Muscle of arm (tissue), 12 donors: ENCODE measurements around the gene LTB4R. TPM values are rescaled to one million over a fixed set of nuclear protein-coding genes. Genes with fewer than 3 reads are reported as not detected.
A peak's percentile ranks its signal among the peaks of the same experiment; 100 is the strongest.

ENCODE experiments used
- DNase-seq: peaks from one replicate; pipeline ENCODE4 v3.0.0-alpha.2; 2013
- polyA plus RNA-seq, 12 donors: library from polyadenylated mRNA; unstranded; fragments of 120-200 nt; gene quantifications; one replicate each; pipeline ENCODE4 v1.2.1, GENCODE V29; 2013; ENCODE audit not compliant: insufficient read length in 12 of 12

LTB4R gene
- polyA plus RNA-seq, 12 donors = 2.2 to 15.8 (median 3.2) TPM; not detected in 2

DNA sequence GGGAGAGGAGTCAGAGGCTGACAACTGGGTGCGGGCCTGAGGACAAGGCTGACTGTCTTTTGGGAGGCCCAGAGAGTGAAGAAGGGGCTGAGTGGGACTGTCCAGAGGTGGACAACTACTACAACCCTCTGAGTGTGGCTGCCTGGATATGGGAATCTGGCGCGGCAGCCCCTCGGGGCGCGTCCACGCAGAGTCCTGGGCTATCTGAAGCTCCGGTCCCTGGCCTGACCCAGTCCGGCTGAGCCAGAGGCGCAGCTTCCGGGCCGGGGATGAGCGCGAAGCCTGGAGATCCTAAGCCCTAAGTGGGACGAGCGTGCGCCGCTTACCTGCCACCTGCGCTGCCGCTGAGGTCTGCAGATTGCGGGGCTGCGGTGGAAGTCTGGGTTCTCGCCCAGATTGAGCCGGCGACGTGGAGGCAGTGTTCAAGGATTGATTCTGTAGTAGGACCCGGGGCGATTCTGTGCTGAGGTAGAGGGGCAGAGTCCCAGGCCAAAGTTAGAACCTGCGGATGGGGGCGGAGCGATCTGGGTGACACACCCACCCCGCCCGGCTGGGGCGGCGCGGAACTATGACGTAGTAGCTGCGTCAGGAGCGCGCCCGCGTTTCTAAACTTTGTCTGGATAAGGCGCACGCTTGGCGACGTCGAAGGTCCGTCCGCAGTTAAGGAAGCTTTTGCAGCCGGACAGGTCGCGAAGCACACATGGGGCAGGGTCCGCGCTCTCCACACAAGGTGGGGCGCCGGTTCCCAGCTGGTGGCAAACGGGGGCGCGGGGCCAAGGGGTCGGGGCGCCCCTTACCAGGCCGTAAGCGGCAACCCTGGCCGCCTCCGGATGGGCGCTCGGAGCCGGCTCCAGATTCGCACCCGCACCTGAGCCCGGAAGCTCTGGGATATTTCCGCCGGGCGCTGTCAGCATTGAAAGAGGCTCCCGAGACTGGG is 11.8 kb upstream of the LTB4R start, which contains the start of the genes DHRS1 and NOP9:
TSS of gene DHRS1 (minus strand) at position 526 of the 937 bp plus-strand sequence. CDS start 674 bp downstream, outside the sequence.
TSS of gene NOP9 (plus strand) at position 596 of the 937 bp plus-strand sequence. CDS start at position 701, 105 bp downstream.
- peak; percentile 93 for DNase-seq

DNA sequence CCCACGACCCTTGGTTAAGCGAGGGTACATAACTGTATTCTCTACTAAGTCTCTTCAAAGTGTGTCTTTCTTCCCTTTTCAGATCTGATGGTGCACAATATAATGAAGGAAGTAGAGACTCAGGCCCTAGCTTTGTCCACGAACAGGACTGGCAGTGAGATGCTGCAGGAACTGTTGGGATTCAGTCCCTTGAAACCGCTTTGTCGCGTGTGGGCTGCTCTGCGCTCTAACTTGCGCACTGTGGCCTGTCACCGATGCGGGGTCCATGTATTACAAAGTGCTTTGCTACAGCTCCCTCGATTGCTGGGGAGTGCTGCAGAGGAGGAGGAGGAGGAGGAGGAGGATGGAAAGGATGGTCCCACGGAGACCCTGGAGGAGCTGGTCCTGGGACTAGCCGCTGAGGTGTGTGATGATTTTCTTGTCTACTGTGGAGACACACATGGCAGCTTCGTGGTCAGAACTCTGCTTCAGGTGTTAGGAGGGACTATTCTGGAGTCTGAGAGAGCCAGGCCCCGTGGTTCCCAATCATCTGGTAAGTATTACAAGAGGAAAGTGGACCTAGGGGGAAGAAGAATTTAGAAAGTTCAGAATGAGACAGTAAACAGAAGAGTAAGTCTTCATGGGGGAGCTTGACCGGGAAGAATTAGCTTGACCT is 10.8 kb upstream of the LTB4R start:
- DNase-seq = no peak

DNA sequence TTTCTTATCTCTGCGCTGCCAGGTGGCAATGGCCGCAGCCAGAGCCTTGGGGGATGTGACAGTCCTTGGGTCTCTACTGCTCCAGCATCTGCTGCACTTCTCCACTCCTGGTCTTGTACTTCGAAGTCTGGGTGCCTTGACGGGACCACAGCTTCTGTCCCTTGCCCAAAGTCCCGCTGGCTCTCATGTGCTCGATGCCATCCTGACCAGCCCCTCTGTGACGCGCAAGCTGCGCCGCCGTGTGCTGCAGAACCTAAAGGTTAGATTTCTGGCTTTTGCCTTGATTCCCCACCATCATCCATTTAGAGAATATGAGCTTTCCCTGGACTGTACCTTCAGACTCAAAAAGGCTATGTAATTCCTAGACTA is 7.3 kb upstream of the LTB4R start:
- no peak for DNase-seq

DNA sequence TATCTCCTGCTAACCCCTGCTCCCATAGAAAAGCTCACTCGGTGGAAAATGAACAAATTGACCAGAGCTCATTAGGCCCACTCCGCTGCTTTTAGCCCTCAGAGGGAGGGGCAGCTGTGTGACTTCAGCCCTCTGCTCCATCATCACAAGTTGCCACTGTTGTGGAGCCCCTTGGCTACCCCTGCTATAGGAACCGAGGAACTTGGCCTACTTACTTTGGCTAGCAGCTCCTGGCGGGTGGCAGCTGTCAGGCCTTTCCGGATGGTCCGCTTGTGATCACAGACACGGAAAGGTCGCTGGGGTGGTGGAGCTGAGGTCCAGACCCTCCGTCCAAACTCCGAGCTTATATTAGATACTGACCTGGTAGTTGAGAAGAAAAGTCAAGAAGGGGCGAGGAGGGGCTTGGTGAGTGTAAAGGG is 4.1 kb upstream of the LTB4R start:
- no peak for DNase-seq

DNA sequence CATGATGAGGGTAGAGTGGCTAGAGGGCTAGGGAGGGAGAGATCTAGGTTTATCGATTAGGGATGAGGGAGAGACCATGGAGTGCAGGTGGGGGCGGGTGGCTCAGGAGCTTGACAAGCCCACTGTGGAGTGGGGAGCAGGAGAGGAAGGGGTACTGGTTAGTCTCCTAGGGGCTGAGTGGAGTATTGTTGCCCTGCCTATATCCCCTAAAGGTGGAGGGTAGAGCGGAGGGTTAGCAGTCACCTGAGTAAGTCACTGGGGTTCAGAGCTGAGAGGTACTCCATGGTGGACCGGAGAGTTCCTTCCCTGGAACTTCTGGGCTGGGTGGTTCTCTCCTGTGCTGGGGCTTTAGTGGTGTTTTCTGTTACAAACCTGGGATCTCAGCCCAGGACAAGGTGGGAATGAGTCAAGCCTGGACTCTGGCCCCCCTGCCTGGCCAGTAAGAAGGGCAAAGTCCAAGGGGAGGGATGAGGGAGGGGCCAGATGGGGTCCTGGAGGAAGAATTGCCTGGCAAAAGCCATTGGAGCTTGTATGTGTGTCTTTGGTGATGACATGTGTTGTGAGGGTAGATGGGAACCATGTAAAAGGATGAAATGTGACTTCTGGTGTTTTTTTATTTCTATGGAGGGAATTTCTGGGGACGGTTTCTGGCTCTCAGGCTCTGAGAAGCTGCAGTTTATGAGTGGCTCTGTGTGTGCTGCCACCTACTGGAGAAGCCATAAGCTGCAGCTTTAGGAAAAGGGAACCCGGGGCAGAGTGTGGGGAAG is 3.5 kb upstream of the LTB4R start, which contains the start of gene CIDEB:
TSS of gene CIDEB (minus strand) at position 403 of the 767 bp plus-strand sequence. CDS start at position 284, 119 bp downstream.
- no peak for DNase-seq

DNA sequence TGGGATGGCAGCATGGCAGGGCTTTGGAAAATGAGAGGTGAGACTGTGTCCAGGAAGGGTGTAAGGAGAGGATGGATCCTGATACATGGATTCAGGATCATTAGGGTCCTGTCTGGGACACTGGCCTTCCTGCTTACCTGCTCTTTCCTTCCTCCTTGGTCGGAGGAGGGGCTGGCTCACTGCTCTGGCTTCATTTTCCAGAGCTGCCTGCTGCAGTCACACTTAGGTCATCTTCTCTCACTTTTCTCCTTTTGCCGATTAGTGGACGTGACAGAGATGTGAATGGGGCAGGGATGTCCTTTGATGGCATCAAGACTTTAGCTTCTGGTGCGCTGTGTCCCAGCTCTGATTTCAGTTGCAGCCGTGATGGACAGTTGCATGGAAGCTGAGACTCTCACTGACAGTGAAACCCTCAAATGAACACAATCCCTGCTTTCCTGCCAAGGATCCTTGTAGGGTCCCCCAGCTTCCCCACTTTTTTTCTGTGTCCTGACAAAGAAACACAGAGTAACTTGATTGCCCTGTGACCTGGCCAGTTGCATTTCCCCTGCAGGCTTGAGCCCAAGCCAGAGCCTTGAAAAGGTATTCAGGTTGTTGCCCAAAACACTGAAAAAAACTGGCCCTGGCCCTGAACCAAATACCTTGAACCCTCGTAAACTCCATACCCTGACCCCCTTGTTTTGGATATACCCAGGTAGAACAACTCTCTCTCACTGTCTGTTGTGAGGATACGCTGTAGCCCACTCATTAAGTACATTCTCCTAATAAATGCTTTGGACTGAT is 2.8 kb upstream of the LTB4R start:
- no peak for DNase-seq

DNA sequence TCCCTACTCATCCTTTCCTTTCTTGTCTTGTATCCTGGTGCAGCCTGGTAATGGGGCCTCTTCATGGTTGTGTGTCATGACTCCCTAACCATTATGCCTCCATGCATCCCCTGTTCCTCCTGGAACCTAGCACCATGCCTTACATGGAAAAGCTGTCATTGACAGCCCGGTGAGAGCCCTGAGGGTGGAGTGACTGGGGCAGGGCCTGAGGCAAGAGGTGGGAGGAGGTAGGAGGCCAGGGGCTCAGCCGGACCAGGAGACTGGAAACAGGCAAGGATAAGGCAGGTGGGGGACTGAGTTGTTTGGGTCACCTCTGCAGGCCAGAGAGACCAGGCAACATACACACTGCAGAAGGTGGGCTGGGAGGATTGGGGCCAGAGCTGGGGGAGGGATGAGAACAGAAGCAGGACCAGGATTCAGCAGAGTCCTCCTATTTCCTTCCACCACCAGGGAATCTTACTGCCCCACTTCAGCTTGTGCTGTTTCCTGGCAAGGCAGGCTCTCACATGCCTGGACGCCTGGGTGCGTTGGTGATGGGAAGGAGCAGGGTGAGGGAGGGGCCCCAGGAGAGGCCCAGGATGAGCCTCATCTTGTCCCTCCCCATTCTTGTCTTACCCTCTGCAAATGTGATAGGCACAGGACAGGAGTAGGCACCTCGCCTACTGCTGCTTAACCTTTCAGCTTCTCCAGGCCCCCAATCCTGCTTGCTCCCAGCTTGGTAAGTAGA is 1.6 kb upstream of the LTB4R start, which contains the start of gene LTB4R2:
TSS of gene LTB4R2 (plus strand) at position 603 of the 727 bp plus-strand sequence. CDS start 525 bp downstream, outside the sequence.
- DNase-seq = no peak

DNA sequence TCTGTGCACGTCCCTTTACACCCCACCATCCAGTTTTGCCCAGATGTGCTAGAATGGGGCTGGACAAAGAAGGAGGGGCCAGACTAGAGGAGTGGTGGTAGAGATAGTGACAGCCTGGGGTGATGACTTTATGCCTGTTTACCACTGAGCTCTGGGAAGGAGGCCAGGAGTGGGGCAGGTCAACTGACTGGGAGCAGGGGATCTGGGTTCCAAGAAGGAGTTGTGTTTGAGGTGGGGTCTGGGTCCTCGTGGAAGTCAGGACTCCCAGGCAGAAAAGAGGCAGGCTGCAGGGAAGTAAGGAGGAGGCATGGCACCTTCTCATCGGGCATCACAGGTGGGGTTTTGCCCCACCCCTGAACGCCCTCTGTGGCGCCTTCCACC is 1.0 kb upstream of the LTB4R start:
- DNase-seq = no peak

DNA sequence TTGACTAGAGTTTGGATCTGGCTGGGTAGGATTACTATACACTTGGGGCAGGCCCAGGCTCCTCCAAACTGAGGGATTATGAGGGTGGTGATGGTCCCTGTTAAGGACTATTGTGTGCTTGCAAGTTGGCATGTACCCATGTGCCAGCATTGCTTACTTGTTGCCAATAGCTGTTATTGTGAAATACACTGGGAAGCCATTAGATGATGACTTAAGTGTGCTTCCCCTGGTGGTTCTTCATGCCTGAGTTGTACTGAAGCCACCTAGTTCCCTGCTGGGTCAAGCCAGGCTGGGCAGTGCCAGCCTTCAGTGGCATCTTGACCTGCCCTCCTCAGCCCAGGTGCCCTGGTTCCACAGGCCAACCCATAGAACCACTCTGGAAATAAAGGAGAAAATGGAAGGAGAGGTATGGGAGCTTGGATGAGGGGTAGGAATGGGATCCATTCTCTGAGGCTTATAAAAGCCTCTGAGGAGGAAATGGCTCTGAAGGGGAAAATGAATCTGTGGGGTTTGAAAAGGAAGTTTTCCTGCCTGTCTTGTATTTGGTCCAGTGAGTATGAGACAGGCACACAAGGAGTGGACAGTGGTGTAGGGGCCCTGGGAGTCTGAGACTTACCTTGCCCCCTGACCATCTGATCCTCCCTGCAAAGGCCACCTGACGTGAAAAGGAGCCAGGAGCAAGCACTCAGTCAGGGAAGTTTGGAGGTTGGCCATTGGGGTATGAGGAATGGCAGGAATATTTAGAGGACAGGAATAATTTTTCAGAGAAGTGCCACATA is 724 bp downstream of the LTB4R start:
- DNase-seq = no peak

DNA sequence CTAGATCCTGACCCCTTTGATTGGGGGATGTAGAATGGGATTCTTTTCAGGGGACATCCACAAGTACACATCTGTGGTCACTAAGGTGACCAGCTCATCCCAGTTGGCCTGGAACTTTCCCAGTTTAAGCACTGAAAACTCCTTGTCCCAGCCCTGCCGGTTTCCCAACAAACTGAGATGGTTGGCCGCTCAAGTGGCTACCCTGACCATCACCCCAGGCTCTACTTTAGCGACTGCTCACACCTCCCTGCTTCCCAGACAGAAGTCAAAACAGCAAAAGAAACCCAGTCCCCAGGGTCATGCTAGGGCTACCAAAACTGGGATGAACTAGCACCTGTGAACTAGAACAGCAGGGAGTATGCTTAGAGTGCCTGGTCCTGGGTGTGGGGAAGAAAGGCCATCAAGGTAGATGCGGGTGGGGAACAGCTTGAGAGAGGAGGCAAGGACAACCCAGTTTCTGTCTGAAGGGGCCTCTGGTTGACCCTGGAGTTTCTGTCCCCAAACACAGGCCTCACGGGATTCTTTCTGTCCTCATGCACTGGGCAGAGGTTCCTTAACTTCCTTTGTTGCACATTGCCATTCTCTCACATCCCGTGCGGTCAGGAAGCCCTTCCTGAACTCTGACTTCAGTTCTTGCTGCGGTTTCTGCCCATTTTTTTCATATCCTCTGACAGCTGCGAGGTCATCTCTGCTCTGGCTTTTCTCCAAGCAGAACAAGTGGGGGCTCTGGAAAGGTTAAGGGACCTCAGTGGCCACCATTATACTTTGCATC is 1.6 kb downstream of the LTB4R start:
- no peak for DNase-seq

DNA sequence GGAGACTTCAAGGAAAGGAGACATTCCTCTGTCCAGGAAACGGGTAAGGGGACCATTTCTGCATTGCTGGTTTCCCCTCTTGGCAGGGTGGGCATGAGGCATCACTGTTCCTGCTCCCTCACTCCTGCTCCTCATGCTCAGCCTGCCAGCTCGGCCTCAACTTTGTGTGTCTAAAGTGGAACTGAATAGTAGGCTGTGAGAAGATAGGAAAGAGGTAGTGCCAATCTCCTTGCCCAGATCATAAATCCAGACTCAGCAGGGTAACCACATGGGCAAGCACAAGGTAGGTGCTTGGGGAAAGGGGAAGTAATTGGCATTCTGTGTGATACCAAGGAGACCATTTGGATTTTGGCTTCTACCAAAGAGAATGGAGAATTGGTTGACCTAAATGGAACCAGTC is 2.6 kb downstream of the LTB4R start:
- no peak for DNase-seq

DNA sequence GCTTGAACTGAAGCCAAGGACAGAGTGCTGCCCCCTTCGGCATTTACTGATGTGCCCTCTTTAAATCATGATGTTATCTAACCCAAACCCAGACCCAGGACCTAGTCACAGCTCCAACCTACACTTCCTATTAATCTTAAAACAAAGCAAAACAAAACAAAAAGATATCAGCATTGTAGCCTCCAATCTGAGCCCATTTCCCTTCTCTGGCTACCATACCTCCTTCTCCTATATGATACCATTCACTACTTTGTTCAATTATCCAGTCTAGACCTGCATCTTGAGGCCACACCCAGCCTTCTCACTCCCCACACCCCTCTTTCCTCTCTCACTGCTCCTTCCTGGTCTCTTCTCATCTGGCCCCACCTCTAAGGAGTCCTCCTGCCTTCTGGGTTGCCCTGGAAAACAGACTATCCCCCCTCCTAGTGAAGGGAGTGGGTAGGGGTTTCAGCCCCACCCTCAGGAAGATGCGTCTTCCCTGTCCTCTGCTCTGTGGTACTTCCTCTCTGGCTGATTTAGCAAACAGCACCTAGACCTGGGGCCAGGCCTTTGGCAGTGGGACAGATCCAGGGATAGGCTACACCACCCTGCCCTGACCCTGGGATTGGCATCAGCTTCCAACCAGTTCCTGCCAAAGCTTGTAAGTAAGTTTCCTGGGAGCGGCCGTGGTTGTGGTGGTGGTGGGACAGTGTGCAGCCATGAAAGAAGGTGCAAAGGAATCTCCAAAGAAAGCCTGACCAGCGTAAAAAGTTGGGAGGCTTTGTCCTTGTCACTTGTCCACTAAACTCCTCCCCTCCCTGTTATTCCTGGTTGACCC is 3.3 kb downstream of the LTB4R start:
- no peak for DNase-seq

DNA sequence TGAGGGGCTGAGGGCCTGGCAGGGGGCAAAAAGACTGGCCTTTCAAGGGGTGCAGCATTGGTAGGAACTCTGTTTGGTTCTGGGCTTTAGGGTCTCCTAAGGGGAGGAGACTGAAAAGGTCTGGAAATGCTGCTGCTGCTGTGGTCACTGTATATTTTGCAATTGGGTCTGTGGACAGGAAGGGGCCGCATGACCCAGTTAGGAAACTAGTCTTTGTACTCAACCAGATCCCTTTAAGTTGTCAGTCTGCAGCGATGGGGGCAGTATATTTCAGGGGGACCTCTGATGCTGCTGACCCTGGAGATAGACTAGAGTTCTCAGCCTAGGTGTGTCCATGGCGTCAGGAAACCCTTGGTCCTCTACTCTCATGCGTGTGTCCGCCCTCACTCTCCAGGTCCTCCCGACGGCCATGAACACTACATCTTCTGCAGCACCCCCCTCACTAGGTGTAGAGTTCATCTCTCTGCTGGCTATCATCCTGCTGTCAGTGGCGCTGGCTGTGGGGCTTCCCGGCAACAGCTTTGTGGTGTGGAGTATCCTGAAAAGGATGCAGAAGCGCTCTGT is 4.0 kb downstream of the LTB4R start:
- DNase-seq = no peak

DNA sequence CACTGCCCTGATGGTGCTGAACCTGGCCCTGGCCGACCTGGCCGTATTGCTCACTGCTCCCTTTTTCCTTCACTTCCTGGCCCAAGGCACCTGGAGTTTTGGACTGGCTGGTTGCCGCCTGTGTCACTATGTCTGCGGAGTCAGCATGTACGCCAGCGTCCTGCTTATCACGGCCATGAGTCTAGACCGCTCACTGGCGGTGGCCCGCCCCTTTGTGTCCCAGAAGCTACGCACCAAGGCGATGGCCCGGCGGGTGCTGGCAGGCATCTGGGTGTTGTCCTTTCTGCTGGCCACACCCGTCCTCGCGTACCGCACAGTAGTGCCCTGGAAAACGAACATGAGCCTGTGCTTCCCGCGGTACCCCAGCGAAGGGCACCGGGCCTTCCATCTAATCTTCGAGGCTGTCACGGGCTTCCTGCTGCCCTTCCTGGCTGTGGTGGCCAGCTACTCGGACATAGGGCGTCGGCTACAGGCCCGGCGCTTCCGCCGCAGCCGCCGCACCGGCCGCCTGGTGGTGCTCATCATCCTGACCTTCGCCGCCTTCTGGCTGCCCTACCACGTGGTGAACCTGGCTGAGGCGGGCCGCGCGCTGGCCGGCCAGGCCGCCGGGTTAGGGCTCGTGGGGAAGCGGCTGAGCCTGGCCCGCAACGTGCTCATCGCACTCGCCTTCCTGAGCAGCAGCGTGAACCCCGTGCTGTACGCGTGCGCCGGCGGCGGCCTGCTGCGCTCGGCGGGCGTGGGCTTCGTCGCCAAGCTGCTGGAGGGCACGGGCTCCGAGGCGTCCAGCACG is 4.7 kb downstream of the LTB4R start:
- DNase-seq = no peak

DNA sequence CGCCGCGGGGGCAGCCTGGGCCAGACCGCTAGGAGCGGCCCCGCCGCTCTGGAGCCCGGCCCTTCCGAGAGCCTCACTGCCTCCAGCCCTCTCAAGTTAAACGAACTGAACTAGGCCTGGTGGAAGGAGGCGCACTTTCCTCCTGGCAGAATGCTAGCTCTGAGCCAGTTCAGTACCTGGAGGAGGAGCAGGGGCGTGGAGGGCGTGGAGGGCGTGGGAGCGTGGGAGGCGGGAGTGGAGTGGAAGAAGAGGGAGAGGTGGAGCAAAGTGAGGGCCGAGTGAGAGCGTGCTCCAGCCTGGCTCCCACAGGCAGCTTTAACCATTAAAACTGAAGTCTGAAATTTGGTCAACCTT is 5.3 kb downstream of the LTB4R start:
- no peak for DNase-seq

DNA sequence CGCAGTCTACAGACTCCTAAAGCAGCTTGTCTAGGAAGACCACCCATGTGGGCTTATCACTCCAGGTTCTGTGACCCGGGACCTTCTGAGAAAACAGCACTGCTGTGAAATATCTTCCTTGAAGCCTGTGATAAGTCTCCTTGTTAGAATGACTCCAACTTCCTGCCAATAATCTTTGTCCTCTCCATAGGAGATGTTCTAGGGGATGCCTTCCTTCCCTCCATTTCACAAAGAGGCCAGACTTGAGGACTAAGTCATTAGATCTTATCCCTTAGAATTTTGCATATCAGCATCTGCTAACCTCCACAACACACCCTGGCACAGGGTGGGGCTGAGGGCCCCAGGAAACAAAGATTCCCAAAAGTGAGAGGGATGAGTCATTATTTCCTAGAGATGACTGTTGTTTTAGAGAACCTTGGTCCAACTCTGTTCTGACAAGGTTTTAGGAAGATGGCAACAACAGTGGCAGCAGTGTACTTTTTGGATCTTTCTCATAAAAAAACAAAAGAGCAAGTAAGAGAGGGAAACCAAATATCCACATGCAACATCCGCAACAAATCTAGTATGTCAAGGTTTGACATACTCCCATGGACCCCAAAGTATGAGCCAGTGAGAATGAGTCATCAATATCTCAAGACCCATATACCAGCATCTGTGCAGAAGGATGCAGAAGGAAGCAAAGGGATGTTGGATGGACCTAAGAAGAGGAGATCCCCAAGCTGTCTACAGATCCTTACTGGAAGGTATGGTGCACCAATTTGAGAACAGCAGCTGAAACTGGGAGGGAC is 6.0 kb downstream of the LTB4R start:
- DNase-seq = no peak
